Panc1 (cell line): ENCODE data around the gene NAT16. TPM values are rescaled to one million over a fixed set of nuclear protein-coding genes. Genes with fewer than 3 reads are reported as not detected.
A peak's percentile ranks its signal among the peaks of the same experiment; 100 is the strongest.

Experiments used
- ATAC-seq: fragments of 200-7000 bp; cut with Tn5 transposase; 2 replicates; pipeline ENCODE4 v1.9.1; 2020; ENCODE audit warnings: mild to moderate bottlenecking, moderate library complexity
- BruUV-seq: library from RNA; stranded (reverse); fragments of 400-500 nt; replicated peaks from 2 replicates; lab custom pipeline; 2021; lab: Mats Ljungman, UMichigan
- CTCF ChIA-PET: fragments of 300-600 bp; sonication (Branson Sonifier 250); formaldehyde crosslinking; loops from one replicate; lab custom pipeline; 2022; ENCODE audit warnings: antibody characterized with exemption; lab: Charles Lee
- POLR2A ChIA-PET: fragments of 300-600 bp; sonication (Branson Sonifier 250); formaldehyde crosslinking; loops from one replicate; lab custom pipeline; 2022; ENCODE audit warnings: antibody characterized with exemption; lab: Charles Lee
- DNase-seq: peaks from one replicate; pipeline ENCODE4 v3.0.0-alpha.2; 2010; ENCODE audit warnings: low read depth, low spot score
- H3K27ac ChIP-seq: 2 replicates; pipeline ENCODE4 v1.5.1; 2011; ENCODE audit warnings: mild to moderate bottlenecking, low read length, inconsistent platforms
- H3K27me3 ChIP-seq: fragments of 200-500 bp; sonication (Bioruptor generic); 2 replicates; pipeline ENCODE4 v1.6.0; 2014; ENCODE audit warnings: low read length, inconsistent platforms; ENCODE audit not compliant: control insufficient read depth, insufficient read depth
- H3K36me3 ChIP-seq: fragments of 200-500 bp; sonication (Bioruptor generic); 2 replicates; pipeline ENCODE4 v1.5.1; 2014; ENCODE audit warnings: inconsistent platforms, mild to moderate bottlenecking, low read length, moderate library complexity; ENCODE audit not compliant: control insufficient read depth, insufficient read depth
- H3K4me1 ChIP-seq: 2 replicates; pipeline ENCODE4 v1.5.1; 2011; ENCODE audit warnings: inconsistent platforms, mild to moderate bottlenecking, low read length, moderate library complexity; ENCODE audit not compliant: control insufficient read depth, insufficient read depth
- H3K4me3 ChIP-seq, 2 experiments: 2 replicates each; pipeline ENCODE4 v1.5.1; 2011 to 2012; ENCODE audit warnings: low read depth in 2 of 2, low read length in 2 of 2, mild to moderate bottlenecking in 2 of 2, inconsistent platforms in 1 of 2, moderate library complexity in 1 of 2
- H3K9me3 ChIP-seq: fragments of 200-500 bp; sonication (Bioruptor generic); 2 replicates; pipeline ENCODE4 v1.5.1; 2014; ENCODE audit warnings: low read depth, mild to moderate bottlenecking, inconsistent platforms, low read length, moderate library complexity; ENCODE audit not compliant: control insufficient read depth, insufficient read depth
- CTCF ChIP-seq: fragments of 450-650 bp; IDR thresholded peaks from 2 replicates; pipeline ENCODE4 v1.5.1; 2017; ENCODE audit warnings: mild to moderate bottlenecking
- POLR2AphosphoS5 ChIP-seq: IDR thresholded peaks from 2 replicates; pipeline ENCODE4 v1.6.1; 2012; ENCODE audit warnings: mild to moderate bottlenecking, low read depth, low read length, moderate library complexity
- REST ChIP-seq, 2 experiments: IDR thresholded peaks; 2 replicates each; pipeline ENCODE4 v1.6.1; 2011 to 2012; ENCODE audit warnings: low read depth in 2 of 2, control low read depth in 1 of 2, low read length in 1 of 2, mild to moderate bottlenecking in 1 of 2, moderate library complexity in 1 of 2; ENCODE audit not compliant: insufficient read depth in 1 of 2
- SIN3A ChIP-seq: IDR thresholded peaks from 2 replicates; pipeline ENCODE4 v1.6.1; 2012; ENCODE audit warnings: low read depth, mild to moderate bottlenecking, low read length, moderate library complexity, borderline replicate concordance; ENCODE audit not compliant: insufficient read depth
- TCF7L2 ChIP-seq: IDR thresholded peaks from 2 replicates; pipeline ENCODE4 v1.6.1; 2011; ENCODE audit warnings: mild to moderate bottlenecking, low read depth, low read length, inconsistent platforms
- in situ Hi-C: cut with HindIII; loops from 2 replicates; pipeline ENCODE4 v1.10.0; 2016; ENCODE audit warnings: low sequenced_read_pairs, low pct_unique_long_range_greater_than_20kb
- intact Hi-C: fragments of 100-400 bp; cut with micrococcal nuclease; formaldehyde crosslinking; loops from one replicate; pipeline ENCODE4 v1.10.0; 2022; ENCODE audit not compliant: unreplicated experiment
- total RNA-seq: library from RNA; stranded (reverse); gene quantifications from one replicate; pipeline ENCODE4 v1.2.1, GENCODE V29; 2021; ENCODE audit not compliant: unreplicated experiment

The NAT16 gene
- total RNA-seq, 1 experiment from 2014 or later, result 0.15 TPM

GRCh38 chr7:101140339-101140699, 39.8 kb downstream of the NAT16 start:
- no peak for ATAC-seq
- in situ Hi-C loops, result no loop called here
- intact Hi-C loops, result no loop called here
- Histone ChIP-seq H3K4me1 (peaks cover 34% of the 10 kb centered on the region), H3K9me3 (no peaks in the 10 kb centered on the region), H3K27me3 (no peaks in the 10 kb centered on the region), H3K36me3 (peaks cover 2% of the 10 kb centered on the region), H3K4me3 (no peak overlapping the region), H3K27ac (peak overlapping the region; percentile 67)
- ChIA-PET POLR2A (interaction anchor here (0.6 to 0.8 kb wide), 2 partner anchors 21 to 124 kb away, joined by 3 to 4 read pairs; no protein-coding TSS in a partner anchor), CTCF (interaction anchor here (0.8 to 1.6 kb wide), 2 partner anchors 36 to 52 kb away, joined by 3 to 4 read pairs; no protein-coding TSS in a partner anchor)
- DNase-seq, result no peak
- no TSS peak for BruUV-seq
- TF ChIP-seq POLR2AphosphoS5, result no peak
- no peak for TF ChIP-seq CTCF
- no peak for TF ChIP-seq SIN3A
- no peak for TF ChIP-seq TCF7L2
- TF ChIP-seq REST (IDR thresholded peaks at IDR 0.05; ENCODE audit: insufficient read depth in 1 of 2, low read depth in 2 of 2, low read length in 1 of 2), result no peak

GRCh38 chr7:101138213-101138870, 41.8 kb downstream of the NAT16 start:
- peak; percentile 100 for DNase-seq
- TF ChIP-seq POLR2AphosphoS5 (peak; percentile 89), SIN3A (no peak), REST (IDR thresholded peaks at IDR 0.05; ENCODE audit: insufficient read depth in 1 of 2, low read depth in 2 of 2, low read length in 1 of 2) (peak in 1 of 2 experiments; percentile 40; a peak in 1 of 4 replicates), CTCF (peak; percentile 94)
- Histone ChIP-seq H3K4me1 (peaks cover 39% of the 10 kb centered on the region), H3K4me3 (no peak overlapping the region), H3K27ac (peak overlapping the region; percentile 91), H3K27me3 (no peaks in the 10 kb centered on the region), H3K9me3 (no peaks in the 10 kb centered on the region), H3K36me3 (peaks cover 2% of the 10 kb centered on the region)
- BruUV-seq, result no TSS peak
- ChIA-PET CTCF (interaction anchor here (0.6 to 0.9 kb wide), 2 partner anchors 19 to 219 kb away, joined by 3 read pairs; no protein-coding TSS in a partner anchor), POLR2A (interaction anchor here (0.6 kb wide), 1 partner anchor 27 kb away, joined by 7 read pairs; the partner anchor contains the start of gene VGF)
- in situ Hi-C loops (no loop called here), intact Hi-C loops (no loop called here)
- ATAC-seq, result peak; percentile 84
